HCT116 (cell line): Measurements from ENCODE around the gene MMS19. TPM values are rescaled to one million over a fixed set of nuclear protein-coding genes. Genes with fewer than 3 reads are reported as not detected.

Experiments
- ATAC-seq: fragments of 200-7000 bp; cut with Tn5 transposase; 2 replicates; pipeline ENCODE4 v1.9.1; 2020; ENCODE audit warnings: mild to moderate bottlenecking, moderate library complexity
- BruUV-seq: library from RNA; stranded (reverse); fragments of 400-500 nt; replicated peaks from 2 replicates; lab custom pipeline; 2021; lab: Mats Ljungman, UMichigan
- CTCF ChIA-PET: fragments of 300-600 bp; sonication (Branson Sonifier 250); formaldehyde crosslinking; loops from one replicate; lab custom pipeline; 2021; ENCODE audit warnings: antibody characterized with exemption; lab: Charles Lee
- POLR2A ChIA-PET: fragments of 300-600, 350-600 bp; sonication (Branson Sonifier 250); formaldehyde crosslinking; loops from one replicate; lab custom pipeline; 2021; ENCODE audit warnings: antibody characterized with exemption; lab: Charles Lee
- RAD21 ChIA-PET, 2 experiments: fragments of 300-600 bp; sonication (Branson Sonifier 250); formaldehyde crosslinking; loops; one replicate each; lab custom pipeline; 2023; ENCODE audit warnings: low total read pairs in 2 of 2; ENCODE audit not compliant: uncharacterized antibody in 2 of 2, unreplicated experiment in 2 of 2, low non-redundant PET in 1 of 2; lab: Charles Lee
- DNase-seq: peaks from one replicate; pipeline ENCODE4 v3.0.0-alpha.2; 2010; ENCODE audit warnings: low read depth, low spot score
- H2AFZ ChIP-seq: fragments of 200-600 bp; shearing (Covaris generic), sonication (generic); 2 replicates; pipeline ENCODE4 v1.6.1; 2017; ENCODE audit warnings: low read depth, mixed run types, mixed read lengths, antibody characterized with exemption, low read length; ENCODE audit not compliant: poor library complexity, severe bottlenecking
- H3K27ac ChIP-seq: 2 replicates; pipeline ENCODE4 v1.5.1; 2012; ENCODE audit warnings: low read depth, low read length
- H3K27me3 ChIP-seq: fragments of 200-600 bp; sonication (generic); 2 replicates; pipeline ENCODE4 v1.6.1; 2016; ENCODE audit warnings: mixed run types, low read length, mixed read lengths; ENCODE audit not compliant: insufficient read depth
- H3K36me3 ChIP-seq, 2 experiments: fragments of 200-500 bp in 1 of 2; fragments of 200-600 bp in 1 of 2; sonication (Bioruptor generic) in 1 of 2; sonication (generic) in 1 of 2; 2 replicates each; pipeline versions ENCODE4 v1.5.1 to v1.6.1; 2014 to 2016; ENCODE audit warnings: low read length in 2 of 2, inconsistent platforms in 1 of 2, mixed read lengths in 1 of 2, mixed run types in 1 of 2; ENCODE audit not compliant: insufficient read depth in 2 of 2, control insufficient read depth in 1 of 2
- H3K4me1 ChIP-seq, 2 experiments: fragments of 200-600 bp in 1 of 2; sonication (generic) in 1 of 2; 2 replicates each; pipeline versions ENCODE4 v1.5.1 to v1.6.1; 2012 to 2017; ENCODE audit warnings: low read length in 2 of 2, inconsistent platforms in 1 of 2, mild to moderate bottlenecking in 1 of 2, mixed read lengths in 1 of 2, mixed run types in 1 of 2, moderate library complexity in 1 of 2; ENCODE audit not compliant: insufficient read depth in 2 of 2, control insufficient read depth in 1 of 2
- H3K4me2 ChIP-seq: fragments of 200-600 bp; sonication (generic); 2 replicates; pipeline ENCODE4 v1.6.1; 2017; ENCODE audit warnings: mixed run types, low read length, mixed read lengths
- H3K4me3 ChIP-seq, 2 experiments: fragments of 200-600 bp in 1 of 2; sonication (generic) in 1 of 2; replicated peaks in 1 of 2; 2 replicates each; pipeline ENCODE4 v1.5.1; 2011 to 2016; ENCODE audit warnings: low read length in 2 of 2, control low read depth in 1 of 2, low read depth in 1 of 2, mild to moderate bottlenecking in 1 of 2, mixed read lengths in 1 of 2, mixed run types in 1 of 2
- H3K79me2 ChIP-seq: fragments of 200-600 bp; sonication (generic); 2 replicates; pipeline ENCODE4 v1.6.1; 2017; ENCODE audit warnings: mild to moderate bottlenecking, mixed run types, low read length, moderate library complexity, mixed read lengths; ENCODE audit not compliant: insufficient read depth
- H3K9ac ChIP-seq: fragments of 200-600 bp; sonication (generic); 2 replicates; pipeline ENCODE4 v1.6.1; 2016; ENCODE audit warnings: low read length, mixed read lengths
- H3K9me2 ChIP-seq: fragments of 200-600 bp; sonication (generic), shearing (Covaris generic); 2 replicates; pipeline ENCODE4 v1.6.1; 2017; ENCODE audit warnings: mixed run types, mild to moderate bottlenecking, moderate library complexity; ENCODE audit not compliant: insufficient read depth
- H3K9me3 ChIP-seq, 2 experiments: fragments of 200-500 bp in 1 of 2; fragments of 200-600 bp in 1 of 2; sonication (Bioruptor generic) in 1 of 2; sonication (generic) in 1 of 2; 2 replicates each; pipeline ENCODE4 v1.6.1; 2014 to 2017; ENCODE audit warnings: low read length in 2 of 2, mixed read lengths in 2 of 2, inconsistent platforms in 1 of 2, low read depth in 1 of 2, mild to moderate bottlenecking in 1 of 2, mixed run types in 1 of 2, moderate library complexity in 1 of 2; ENCODE audit not compliant: control insufficient read depth in 1 of 2, insufficient read depth in 1 of 2
- H4K20me1 ChIP-seq: fragments of 200-600 bp; sonication (generic), shearing (Covaris generic); 2 replicates; pipeline ENCODE4 v1.6.1; 2017; ENCODE audit warnings: mixed run types, mild to moderate bottlenecking, moderate library complexity; ENCODE audit not compliant: insufficient read depth
- ATF3 ChIP-seq: IDR thresholded peaks from 2 replicates; pipeline ENCODE4 v1.6.1; 2012
- CBX3 ChIP-seq: IDR thresholded peaks from 2 replicates; pipeline ENCODE4 v1.6.1; 2012; ENCODE audit warnings: low read depth
- CEBPB ChIP-seq: IDR thresholded peaks from 2 replicates; pipeline ENCODE4 v1.6.1; 2012; ENCODE audit warnings: low read depth
- ELF1 ChIP-seq: IDR thresholded peaks from 2 replicates; pipeline ENCODE4 v1.6.1; 2012; ENCODE audit warnings: low read depth, borderline replicate concordance
- EZH2 ChIP-seq: fragments of 200-600 bp; sonication (generic); IDR thresholded peaks from 2 replicates; pipeline ENCODE4 v1.6.1; 2017; ENCODE audit warnings: antibody characterized with exemption, mixed run types
- MAX ChIP-seq: IDR thresholded peaks from 2 replicates; pipeline ENCODE4 v1.6.1; 2012
- RAD21 ChIP-seq: IDR thresholded peaks from 2 replicates; pipeline ENCODE4 v1.6.1; 2012; ENCODE audit warnings: low read depth, mild to moderate bottlenecking
- REST ChIP-seq: IDR thresholded peaks from 2 replicates; pipeline ENCODE4 v1.6.1; 2012; ENCODE audit warnings: low read depth
- SRF ChIP-seq: IDR thresholded peaks from 2 replicates; pipeline ENCODE4 v1.6.1; 2012; ENCODE audit warnings: low read depth
- ZNF274 ChIP-seq: fragments of 200-500 bp; sonication (Bioruptor generic); IDR thresholded peaks from 2 replicates; pipeline ENCODE4 v1.6.1; 2014; ENCODE audit warnings: mild to moderate bottlenecking, low read depth, low read length, inconsistent platforms
- intact Hi-C: fragments of 100-400 bp; cut with micrococcal nuclease; formaldehyde crosslinking; loops from 2 replicates; pipeline ENCODE4 v1.10.0; 2022
- total RNA-seq: library from RNA; stranded (reverse); gene quantifications from one replicate; pipeline ENCODE4 v1.2.1, GENCODE V29; 2021; ENCODE audit not compliant: unreplicated experiment

Gene MMS19
- total RNA-seq, 1 experiment from 2014 or later: 101 TPM

- Histone ChIP-seq H3K36me3 (no peaks in the 10 kb centered on the region), H3K27me3 (no peaks in the 10 kb centered on the region), H3K9me3 (no peaks in the 10 kb centered on the region), H3K79me2 (no peaks in the 10 kb centered on the region), H3K27ac (no peak overlapping the region), H4K20me1 (no peaks in the 10 kb centered on the region), H2AFZ (no peak overlapping the region), H3K4me3 (no peak overlapping the region), H3K9me2 (no peaks in the 10 kb centered on the region), H3K9ac (no peak overlapping the region), H3K4me2 (no peak overlapping the region), H3K4me1 (peaks cover 44 to 64% of the 10 kb centered on the region in 2 experiments)
- intact Hi-C loops: no loop called here
- TF ChIP-seq ZNF274 (no peak), ELF1 (no peak), RAD21 (no peak), ATF3 (no peak), EZH2 (no peak), CEBPB (no peak), CBX3 (no peak), REST (no peak), SRF (no peak), MAX (no peak)
- ChIA-PET CTCF (interaction anchor here (2.7 kb wide), 1 partner anchor 15 kb away, joined by 12 read pairs; no protein-coding TSS in a partner anchor), RAD21 (no interaction called here), POLR2A (no interaction called here)
- ATAC-seq: no peak
- no peak for DNase-seq
- no TSS peak for BruUV-seq
Measured at GRCh38 chr10:97538411-97538810, 40.2 kb upstream of the MMS19 start.
